Endothelial cell of umbilical vein (primary cell): ENCODE measurements around the gene RDH13. TPM values are rescaled to one million over a fixed set of nuclear protein-coding genes. Genes with fewer than 3 reads are reported as not detected.
A peak's percentile ranks its signal among the peaks of the same experiment; 100 is the strongest.

Experiments
- BruUV-seq: library from RNA; stranded (reverse); fragments of 400-500 nt; replicated peaks from 2 replicates; lab custom pipeline; 2021; lab: Mats Ljungman, UMichigan
- CTCF ChIA-PET: fragments of 300-600, 350-600 bp; sonication (Branson Sonifier 250); formaldehyde crosslinking; loops from one replicate; lab custom pipeline; 2021; ENCODE audit warnings: antibody characterized with exemption, inconsistent platforms; lab: Charles Lee
- POLR2A ChIA-PET: fragments of 300-600, 350-600 bp; sonication (Branson Sonifier 250); formaldehyde crosslinking; loops from one replicate; lab custom pipeline; 2021; ENCODE audit warnings: antibody characterized with exemption, inconsistent platforms; lab: Charles Lee
- DNase-seq: peaks from one replicate; pipeline ENCODE4 v3.0.0-alpha.2; 2011; ENCODE audit warnings: low read depth, low spot score
- FAIRE-seq: peaks from 2 replicates; lab custom pipeline; 2011; peaks lifted over from hg19 to GRCh38; lab: Jason Lieb, UNC
- H2AFZ ChIP-seq: 2 replicates; pipeline ENCODE4 v1.6.0; 2012; ENCODE audit warnings: low read depth, low read length, control low read depth, inconsistent platforms
- H3K27ac ChIP-seq: 2 replicates; pipeline ENCODE4 v1.5.1; 2011; ENCODE audit warnings: low read depth, mild to moderate bottlenecking, control low read depth, low read length, moderate library complexity; ENCODE audit not compliant: insufficient read depth
- H3K27me3 ChIP-seq, 2 experiments: 2 replicates each; pipeline versions ENCODE4 v1.6.0 to v1.6.1; 2011; ENCODE audit warnings: low read length in 2 of 2, mixed read lengths in 1 of 2; ENCODE audit not compliant: control insufficient read depth in 2 of 2, insufficient read depth in 2 of 2
- H3K36me3 ChIP-seq, 2 experiments: 2 replicates in 1 of 2; 3 replicates in 1 of 2; pipeline ENCODE4 v1.5.1; 2011; ENCODE audit warnings: low read length in 2 of 2, mild to moderate bottlenecking in 1 of 2, moderate library complexity in 1 of 2; ENCODE audit not compliant: control insufficient read depth in 2 of 2, insufficient read depth in 2 of 2; ENCODE audit errors: extremely low read depth in 1 of 2
- H3K4me1 ChIP-seq: 3 replicates; pipeline ENCODE4 v1.5.1; 2011; ENCODE audit warnings: mild to moderate bottlenecking, low read length; ENCODE audit not compliant: control insufficient read depth, insufficient read depth; ENCODE audit errors: extremely low read depth
- H3K4me2 ChIP-seq: 2 replicates; pipeline ENCODE4 v1.6.1; 2011; ENCODE audit warnings: low read length, control low read depth, mixed read lengths; ENCODE audit not compliant: insufficient read depth
- H3K4me3 ChIP-seq, 3 experiments: fragments of 200-600 bp in 1 of 3; sonication (generic), shearing (Covaris generic) in 1 of 3; replicated peaks in 1 of 3; 2 replicates each; pipeline ENCODE4 v1.5.1; 2011 to 2016; ENCODE audit warnings: control low read depth in 3 of 3, low read length in 3 of 3, mild to moderate bottlenecking in 2 of 3, inconsistent platforms in 1 of 3, low read depth in 1 of 3, moderate library complexity in 1 of 3; ENCODE audit not compliant: insufficient read depth in 1 of 3
- H3K79me2 ChIP-seq: 2 replicates; pipeline ENCODE4 v1.6.0; 2012; ENCODE audit warnings: low read length, inconsistent platforms; ENCODE audit not compliant: control insufficient read depth, insufficient read depth
- H3K9ac ChIP-seq: replicated peaks from 2 replicates; pipeline ENCODE3; 2011; ENCODE audit warnings: low read length, control low read depth; ENCODE audit not compliant: insufficient read depth; ENCODE audit errors: extremely low read depth
- H3K9me1 ChIP-seq: replicated peaks from 3 replicates; pipeline ENCODE4 v1.6.0; 2011; ENCODE audit warnings: mild to moderate bottlenecking, low read length; ENCODE audit not compliant: control insufficient read depth, insufficient read depth; ENCODE audit errors: extremely low read depth
- H3K9me3 ChIP-seq: replicated peaks from 2 replicates; pipeline ENCODE4 v1.5.1; 2012; ENCODE audit warnings: low read length, inconsistent platforms; ENCODE audit not compliant: control insufficient read depth, insufficient read depth
- H4K20me1 ChIP-seq: replicated peaks from 2 replicates; pipeline ENCODE3; 2011; ENCODE audit warnings: mild to moderate bottlenecking, low read length; ENCODE audit not compliant: control insufficient read depth, insufficient read depth; ENCODE audit errors: extremely low read depth
- EZH2 ChIP-seq: IDR thresholded peaks from 2 replicates; pipeline ENCODE4 v1.6.1; 2012; ENCODE audit warnings: borderline replicate concordance, low read depth, mild to moderate bottlenecking, moderate library complexity, low read length, inconsistent platforms; ENCODE audit not compliant: severe bottlenecking
- FOS ChIP-seq: IDR thresholded peaks from 2 replicates; pipeline ENCODE4 v1.6.1; 2011; ENCODE audit warnings: mild to moderate bottlenecking, low read length, moderate library complexity, borderline replicate concordance; ENCODE audit not compliant: insufficient read depth
- GATA2 ChIP-seq: IDR thresholded peaks from 2 replicates; pipeline ENCODE4 v1.7.0; 2011; ENCODE audit warnings: low read depth, mild to moderate bottlenecking, moderate library complexity, mixed read lengths, low read length; ENCODE audit not compliant: insufficient read length, insufficient read depth
- JUN ChIP-seq: IDR thresholded peaks from 2 replicates; pipeline ENCODE4 v1.6.1; 2011; ENCODE audit warnings: borderline replicate concordance, low read depth; ENCODE audit not compliant: insufficient read length, insufficient read depth
- MAX ChIP-seq: IDR thresholded peaks from 2 replicates; pipeline ENCODE4 v1.6.1; 2011; ENCODE audit not compliant: insufficient read depth, insufficient read length
- MYC ChIP-seq: IDR thresholded peaks from one replicate; pipeline ENCODE4 v1.6.1; 2011; ENCODE audit warnings: mild to moderate bottlenecking, low read depth, low read length
- POLR2A ChIP-seq: IDR thresholded peaks from 2 replicates; pipeline ENCODE4 v1.6.1; 2012; ENCODE audit warnings: low read depth, mild to moderate bottlenecking, control low read depth, low read length
- POLR2AphosphoS5 ChIP-seq: IDR thresholded peaks from 2 replicates; pipeline ENCODE4 v1.6.1; 2012; ENCODE audit warnings: low read depth, mild to moderate bottlenecking, control low read depth, low read length, moderate library complexity; ENCODE audit not compliant: insufficient read depth
- dilution Hi-C: fragments of 300-500 bp; cut with MboI; formaldehyde crosslinking; loops from one replicate; pipeline ENCODE4 v1.15.0; 2019; ENCODE audit warnings: low sequenced_read_pairs; ENCODE audit not compliant: extremely low pct_ligation_motif_present
- intact Hi-C: fragments of 100-400 bp; cut with micrococcal nuclease; formaldehyde crosslinking; loops from one replicate; pipeline ENCODE4 v1.10.0; 2022
- polyA plus RNA-seq, 4 experiments: library from polyadenylated mRNA; depleted of rRNA in 3 of 4; stranded (reverse) in 3 of 4; unstranded in 1 of 4; fragments of >200 nt; gene quantifications; 2 replicates each; pipeline versions ENCODE4 v1.2.1 to v1.2.3, GENCODE V29; 2011 to 2012; ENCODE audit warnings: missing spikeins in 1 of 4
- total RNA-seq: library from RNA; stranded (reverse); gene quantifications from 2 replicates; pipeline ENCODE4 v1.2.3, GENCODE V29; 2021
- TF ChIP-seq, protein P1 (sequence below), 2 donors: IDR thresholded peaks; 1 replicate in 1 of 2; 2 replicates in 1 of 2; pipeline ENCODE4 v1.5.1; 2011; ENCODE audit warnings: low read length in 2 of 2, mild to moderate bottlenecking in 2 of 2, moderate library complexity in 2 of 2, control low read depth in 1 of 2, inconsistent platforms in 1 of 2, low read depth in 1 of 2; ENCODE audit not compliant: insufficient read depth in 1 of 2; ENCODE audit errors: extremely low read depth in 1 of 2

Gene RDH13
- total and polyA plus RNA-seq, 2 donors (not counting 3 experiments of a cell fraction or from before 2014, with no cell fraction given) = 8.7 to 19.6 TPM

GRCh38 chr19:55014714-55015113, 48.2 kb downstream of the RDH13 start:
- H3K9me1 ChIP-seq = no peaks in the 10 kb centered on the region
- H3K4me1 ChIP-seq = peaks cover 10% of the 10 kb centered on the region
- H3K27me3 ChIP-seq = no peaks in the 10 kb centered on the region
- ChIA-PET CTCF (interaction anchor here (1.0 kb wide), 1 partner anchor 74 kb away, joined by 3 read pairs; no protein-coding TSS in a partner anchor), POLR2A (no interaction called here)
- no peaks in the 10 kb centered on the region for H4K20me1 ChIP-seq
- BruUV-seq = no TSS peak
- H3K4me2 ChIP-seq = peak overlapping the region; percentile 33
- DNase-seq (peak; percentile 31), FAIRE-seq (peak; percentile 88)
- TF ChIP-seq GATA2 (no peak), POLR2A (peak; percentile 21), MAX (no peak), JUN (no peak), EZH2 (no peak), FOS (no peak), POLR2AphosphoS5 (peak; percentile 72), MYC (no peak)
- TF ChIP-seq, protein P1, sequence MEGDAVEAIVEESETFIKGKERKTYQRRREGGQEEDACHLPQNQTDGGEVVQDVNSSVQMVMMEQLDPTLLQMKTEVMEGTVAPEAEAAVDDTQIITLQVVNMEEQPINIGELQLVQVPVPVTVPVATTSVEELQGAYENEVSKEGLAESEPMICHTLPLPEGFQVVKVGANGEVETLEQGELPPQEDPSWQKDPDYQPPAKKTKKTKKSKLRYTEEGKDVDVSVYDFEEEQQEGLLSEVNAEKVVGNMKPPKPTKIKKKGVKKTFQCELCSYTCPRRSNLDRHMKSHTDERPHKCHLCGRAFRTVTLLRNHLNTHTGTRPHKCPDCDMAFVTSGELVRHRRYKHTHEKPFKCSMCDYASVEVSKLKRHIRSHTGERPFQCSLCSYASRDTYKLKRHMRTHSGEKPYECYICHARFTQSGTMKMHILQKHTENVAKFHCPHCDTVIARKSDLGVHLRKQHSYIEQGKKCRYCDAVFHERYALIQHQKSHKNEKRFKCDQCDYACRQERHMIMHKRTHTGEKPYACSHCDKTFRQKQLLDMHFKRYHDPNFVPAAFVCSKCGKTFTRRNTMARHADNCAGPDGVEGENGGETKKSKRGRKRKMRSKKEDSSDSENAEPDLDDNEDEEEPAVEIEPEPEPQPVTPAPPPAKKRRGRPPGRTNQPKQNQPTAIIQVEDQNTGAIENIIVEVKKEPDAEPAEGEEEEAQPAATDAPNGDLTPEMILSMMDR (IDR thresholded peaks at IDR 0.05; ENCODE audit: extremely low read depth in 1 of 2, insufficient read depth in 1 of 2, low read depth in 1 of 2, low read length in 2 of 2) = peak in 1 of 2 donors; percentile 28
- H3K9ac ChIP-seq = no peak overlapping the region
- H3K9me3 ChIP-seq = no peaks in the 10 kb centered on the region
- no peak overlapping the region for H3K27ac ChIP-seq
- H3K4me3 ChIP-seq = no peak overlapping the region
- H3K79me2 ChIP-seq = no peaks in the 10 kb centered on the region
- H3K36me3 ChIP-seq = no peaks in the 10 kb centered on the region
- H2AFZ ChIP-seq = peak overlapping the region; percentile 81
- intact Hi-C loops (loop anchor here (1.0 to 2.0 kb wide), 2 partner anchors 48 to 66 kb away; no protein-coding TSS in a partner anchor), dilution Hi-C loops (no loop called here)
